HuH-7.5 (cell line): ENCODE results near the gene DYSF.
"Not testable (repeated sequence)": the region's sequence is repeated elsewhere in the genome, so short reads cannot be mapped to it uniquely, and the experiment has no call there.

ENCODE experiments used
- DNase-seq: peaks from one replicate; pipeline ENCODE4 v3.0.0; 2011; ENCODE audit warnings: low spot score

The DYSF gene

GRCh38 chr2:71453404-71454220, at the start of gene DYSF:
TSS of gene DYSF (plus strand) at chr2:71453561.
- no peak for DNase-seq

- no peak for DNase-seq
These were observed 43.8 kb upstream of the DYSF start for GRCh38 chr2:71409611-71410010.

DNA sequence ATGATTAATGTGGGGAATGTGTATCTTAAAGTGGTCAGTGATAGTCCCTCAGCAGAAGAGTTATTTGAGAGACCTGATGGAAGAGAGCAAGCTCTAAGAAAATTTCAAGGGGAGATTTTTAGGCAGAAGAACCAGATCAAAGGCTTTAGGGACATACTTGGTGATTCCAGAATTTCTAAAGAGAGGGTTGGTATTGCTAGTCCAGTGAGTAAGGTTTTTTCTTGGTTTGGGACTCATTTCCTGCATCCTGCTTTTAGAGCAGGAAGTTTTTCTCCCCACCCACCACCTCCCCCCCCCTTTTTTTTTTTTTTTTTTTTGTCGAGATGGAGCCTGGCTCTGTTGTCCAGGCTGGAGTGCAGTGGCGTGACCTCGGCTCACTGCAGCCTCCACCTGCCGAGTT, 42.7 kb upstream of the DYSF start:
- DNase-seq = no peak

- not testable (repeated sequence) for DNase-seq
These were observed 36.5 kb upstream of the DYSF start for GRCh38 chr2:71416866-71417265.

DNA sequence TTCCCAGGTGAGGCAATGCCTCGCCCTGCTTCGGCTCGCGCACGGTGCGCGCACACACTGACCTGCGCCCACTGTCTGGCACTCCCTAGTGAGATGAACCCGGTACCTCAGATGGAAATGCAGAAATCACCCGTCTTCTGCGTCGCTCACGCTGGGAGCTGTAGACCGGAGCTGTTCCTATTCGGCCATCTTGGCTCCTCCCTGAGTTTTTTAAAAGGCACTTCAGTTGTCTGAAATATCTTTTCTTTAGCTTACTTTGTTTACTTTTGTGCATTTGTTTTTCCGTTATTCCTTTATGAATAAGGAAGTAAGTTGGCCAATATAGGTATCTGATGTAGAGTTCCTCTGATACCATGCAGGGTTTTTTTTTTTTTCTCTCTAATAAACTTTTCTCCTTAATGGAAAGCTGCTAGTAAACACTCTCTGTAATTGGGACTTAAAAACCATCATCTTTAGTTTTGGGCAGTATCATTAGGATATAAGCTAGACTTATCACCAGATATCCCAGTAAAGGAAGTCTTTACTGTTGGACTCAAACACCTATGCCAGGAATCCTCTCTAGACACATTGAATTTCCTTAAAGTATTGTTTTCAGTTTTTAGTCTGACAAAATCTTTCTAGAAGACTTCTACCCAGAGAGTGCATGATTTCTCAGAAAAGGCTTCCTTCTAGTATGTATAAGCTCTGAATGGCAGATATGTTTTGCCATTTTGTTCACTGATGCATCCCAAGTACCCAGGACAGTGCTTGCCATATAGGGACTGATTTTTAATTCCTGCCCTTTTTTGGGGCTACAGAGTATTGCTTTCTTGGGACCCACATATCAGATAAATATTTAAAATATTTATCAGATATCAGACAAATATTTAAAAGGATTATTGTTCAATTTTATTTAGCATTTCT, 35.8 kb upstream of the DYSF start:
- no peak for DNase-seq

GRCh38 chr2:71419145-71419544, 34.2 kb upstream of the DYSF start:
- DNase-seq = no peak

DNA sequence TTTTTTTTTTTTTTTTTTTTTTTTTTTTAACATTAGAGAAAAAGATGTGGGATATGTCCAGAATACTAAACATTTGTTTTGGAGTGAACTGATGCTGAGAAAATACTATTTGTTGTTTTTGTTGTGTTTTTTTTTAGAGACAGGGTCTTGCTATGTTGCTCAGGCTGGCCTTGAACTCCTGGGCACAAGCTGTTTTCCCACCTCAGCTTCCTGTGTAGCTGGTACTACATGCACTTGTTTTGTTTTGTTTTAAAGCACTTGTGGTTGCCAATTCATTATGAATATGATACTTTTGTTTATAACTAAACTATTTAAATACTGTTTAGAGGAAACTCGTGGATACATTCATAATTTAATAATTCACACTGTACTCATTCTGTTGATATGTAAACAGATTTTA, 33.4 kb upstream of the DYSF start:
- no peak for DNase-seq

DNA sequence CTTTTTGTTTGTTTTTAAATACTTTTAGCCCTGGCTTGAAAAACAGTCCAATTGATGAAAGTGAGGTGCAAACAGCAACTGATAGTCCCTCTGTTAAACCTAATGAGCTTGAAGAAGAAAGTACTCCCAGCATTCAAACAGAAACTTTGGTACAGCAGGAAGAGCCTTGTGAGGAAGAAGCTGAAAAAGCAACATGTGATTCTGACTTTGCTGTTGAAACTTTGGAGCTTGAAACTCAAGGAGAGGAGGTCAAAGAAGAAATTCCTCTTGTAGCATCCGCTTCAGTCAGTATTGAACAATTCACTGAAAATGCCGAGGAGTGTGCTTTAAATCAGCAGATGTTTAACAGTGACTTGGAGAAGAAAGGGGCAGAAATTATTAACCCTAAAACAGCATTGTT, 30.6 kb upstream of the DYSF start:
- DNase-seq = no peak

- no peak for DNase-seq
These were observed 29.4 kb upstream of the DYSF start for GRCh38 chr2:71423817-71424420.

GRCh38 chr2:71426721-71427120, 26.6 kb upstream of the DYSF start:
- no peak for DNase-seq

DNA sequence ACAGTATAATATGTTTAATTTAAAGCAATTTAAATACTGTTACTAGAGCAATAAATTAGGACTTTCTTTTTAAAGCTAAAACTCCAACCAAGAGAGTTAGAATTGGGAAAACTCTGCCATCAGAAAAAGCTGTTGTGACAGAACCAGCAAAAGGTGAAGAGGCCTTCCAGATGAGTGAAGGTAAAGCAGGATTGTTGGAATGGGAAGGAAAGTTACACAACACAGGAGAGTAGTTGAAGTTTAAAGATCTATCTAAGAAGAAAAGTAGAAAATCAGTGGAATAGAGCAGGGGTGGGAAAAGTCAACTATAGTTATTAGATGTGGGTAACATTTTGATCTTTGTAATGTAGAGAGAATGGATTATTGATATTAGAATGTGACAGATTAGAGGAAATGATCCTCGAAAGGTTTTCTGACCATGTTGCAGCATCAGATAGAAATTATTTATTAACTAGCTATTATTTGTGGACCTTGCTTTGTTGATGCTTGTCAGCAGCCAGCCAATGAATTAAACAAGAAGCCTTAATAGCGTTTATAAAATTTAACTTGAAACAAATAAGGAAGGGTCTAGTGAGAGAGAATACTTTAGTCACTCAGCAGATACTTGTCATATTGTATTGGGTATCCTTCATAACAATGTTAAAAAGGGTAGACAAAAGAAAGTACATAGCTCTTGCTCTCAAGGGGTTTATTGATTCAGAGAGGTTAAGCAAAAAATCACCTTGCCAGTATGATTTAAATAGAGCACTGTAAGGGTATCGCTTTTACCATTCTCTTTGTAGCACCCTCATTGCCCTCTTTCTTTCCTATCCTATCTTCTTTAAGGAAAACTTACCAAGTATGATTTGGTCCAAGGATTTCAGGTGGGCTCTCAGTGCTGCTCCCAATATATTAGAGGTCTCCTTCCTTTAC, 24.6 kb upstream of the DYSF start:
- no peak for DNase-seq

GRCh38 chr2:71445142-71445541, 8.2 kb upstream of the DYSF start:
- DNase-seq = not testable (repeated sequence)

DNA sequence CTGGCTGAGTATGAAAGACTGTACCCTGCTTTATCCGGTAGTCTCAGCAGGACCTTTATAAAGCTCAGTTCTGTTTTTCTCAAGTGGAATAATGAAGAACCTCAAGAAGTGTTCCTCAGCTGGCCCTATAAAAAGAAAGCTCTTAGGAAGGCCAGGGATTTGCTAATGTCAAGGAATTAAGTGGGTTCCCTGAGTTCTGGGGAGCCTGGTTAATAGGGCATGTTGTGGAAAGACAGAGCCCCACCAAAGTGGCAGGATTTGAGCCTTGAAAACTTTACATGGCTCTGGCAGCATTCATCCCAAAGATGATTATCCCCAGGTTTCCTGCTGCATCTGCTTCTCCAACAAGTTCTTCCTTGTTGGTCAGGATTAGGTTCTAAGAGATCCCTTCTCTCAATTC, 6.9 kb upstream of the DYSF start:
- no peak for DNase-seq

DNA sequence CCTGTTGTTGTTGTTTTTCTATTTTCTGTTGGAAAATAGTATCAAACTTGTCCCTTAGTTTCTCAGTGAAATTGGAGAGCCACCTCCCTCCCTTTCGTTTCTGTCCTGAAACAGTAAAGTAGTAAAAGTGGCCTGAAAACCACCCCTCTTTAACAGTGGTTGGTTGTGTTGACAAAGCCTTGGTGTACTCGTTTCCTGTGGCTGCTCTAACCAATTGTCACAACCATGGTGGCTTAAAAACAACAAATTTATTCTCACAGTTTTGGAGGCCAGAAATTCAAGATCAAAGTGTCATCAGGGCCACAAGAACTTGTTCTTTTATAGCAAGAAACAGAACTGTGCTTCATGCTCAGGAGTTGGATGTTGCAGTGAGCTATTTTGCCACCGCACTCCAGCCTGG, 4.0 kb upstream of the DYSF start:
- DNase-seq = no peak

DNA sequence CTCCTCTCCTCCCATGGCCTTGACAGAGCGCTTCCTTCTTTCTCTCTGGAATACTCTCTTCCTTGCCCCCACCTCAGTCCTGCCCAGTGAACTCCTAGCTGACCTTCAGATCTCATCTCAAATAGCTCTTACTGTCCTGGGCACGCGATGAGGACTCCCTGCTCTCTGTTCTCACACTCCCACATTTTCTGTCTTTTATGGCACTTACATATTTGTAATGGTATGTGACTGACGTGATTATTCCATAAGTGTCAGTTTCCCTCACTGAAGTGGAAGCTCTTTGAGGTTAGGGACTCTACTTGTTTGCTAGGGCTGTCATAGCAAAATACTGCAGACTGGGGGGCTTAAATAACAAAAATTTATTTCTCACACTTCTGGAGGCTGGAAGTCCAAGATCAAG, 1.7 kb upstream of the DYSF start:
- no peak for DNase-seq

GRCh38 chr2:71452565-71452964, 796 bp upstream of the DYSF start:
- DNase-seq = peak; percentile 85

DNA sequence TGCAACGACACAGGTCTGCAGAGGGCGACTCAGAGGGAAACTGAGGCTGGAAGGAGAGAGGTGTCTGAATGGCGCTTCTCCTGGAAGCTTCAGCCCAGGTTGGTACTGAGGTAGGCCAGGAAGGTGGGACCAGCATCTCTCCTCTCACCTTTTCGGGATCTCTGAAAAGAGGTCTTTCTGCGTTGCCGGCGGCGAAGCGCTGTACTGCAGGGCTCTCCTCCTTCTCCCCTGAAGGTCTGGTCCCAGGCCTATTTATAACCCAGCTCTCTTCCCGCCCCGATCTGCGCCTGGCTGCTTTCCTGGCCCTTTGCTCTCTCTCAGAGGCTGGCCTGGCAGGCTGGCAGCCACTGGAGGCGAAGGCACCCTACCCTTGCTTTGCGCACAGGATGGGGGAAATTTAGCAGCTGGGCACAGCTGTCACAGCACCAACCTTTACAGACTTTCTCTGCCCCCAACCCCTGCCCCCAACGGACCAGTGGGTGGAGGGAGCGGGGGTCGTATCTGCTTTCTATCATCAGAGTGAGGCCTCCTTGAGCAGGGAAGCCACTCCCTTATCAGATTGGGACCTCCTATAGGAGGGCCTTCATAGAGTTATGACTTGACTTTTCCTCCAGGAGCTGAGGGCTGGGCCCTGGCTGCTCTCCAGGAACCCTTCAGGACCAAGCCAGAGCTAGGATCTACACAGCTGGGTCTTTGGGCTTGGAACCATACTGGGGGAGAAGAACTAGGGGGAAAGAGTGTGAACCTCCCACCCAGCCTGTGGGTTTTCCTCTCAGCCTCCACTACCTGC, 1.1 kb downstream of the DYSF start:
- no peak for DNase-seq

DNA sequence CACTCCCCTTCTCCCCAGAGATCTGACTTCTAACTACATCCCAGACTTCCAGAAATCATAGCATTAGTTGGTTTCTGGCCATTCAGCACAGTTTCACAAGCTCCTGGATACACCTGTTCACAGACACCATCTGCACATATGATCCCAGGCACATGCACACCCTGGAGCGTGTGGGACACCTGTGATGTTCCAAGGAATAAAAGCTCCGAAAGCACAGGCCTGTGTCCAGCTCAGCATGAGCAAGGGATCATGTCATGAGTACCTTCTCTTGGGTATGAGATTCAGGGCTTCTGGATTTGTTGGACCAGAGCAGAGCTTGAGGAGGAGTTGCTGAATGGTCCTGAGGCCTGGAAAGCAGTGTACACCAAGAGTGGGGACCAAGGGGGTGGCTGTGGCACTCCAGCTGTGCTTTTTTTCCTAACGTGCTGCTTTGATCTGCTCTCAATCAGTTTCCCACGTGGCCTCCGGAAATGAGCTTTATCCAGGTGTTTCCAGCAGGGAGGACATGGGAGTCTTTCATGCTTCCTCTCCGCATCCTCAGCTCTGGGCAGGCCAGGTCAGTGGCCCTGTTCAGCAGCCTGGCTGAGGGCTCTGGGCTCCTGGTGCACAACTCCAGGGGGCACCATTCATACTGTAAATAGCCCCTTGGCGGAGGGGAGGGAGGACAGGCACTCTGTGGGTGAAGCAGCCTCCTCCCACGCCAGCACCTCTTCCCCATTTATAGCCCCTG, 1.8 kb downstream of the DYSF start:
- DNase-seq = no peak

GRCh38 chr2:71455741-71456569, 2.6 kb downstream of the DYSF start:
- DNase-seq = peak; percentile 53
